ENCODE results near the gene PFDN1.

The PFDN1 gene

DNA sequence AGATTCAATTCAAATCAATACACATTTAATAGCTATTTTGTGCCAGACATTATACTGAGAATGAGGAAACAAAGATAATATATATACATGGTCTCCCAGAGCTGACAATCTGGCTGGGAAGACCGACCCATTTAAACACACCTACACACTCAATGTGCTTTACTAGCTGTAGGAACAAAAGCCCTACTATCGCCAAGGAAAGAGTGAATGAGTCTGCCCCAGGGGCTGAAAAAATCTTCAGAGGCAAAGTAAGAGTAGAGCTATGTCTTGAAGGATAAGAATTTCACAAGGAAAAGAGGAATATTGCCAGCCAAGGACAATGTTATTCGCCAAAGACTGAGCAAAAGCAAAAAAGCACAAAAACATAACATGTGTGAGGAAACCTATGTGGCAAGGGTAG lies 6.6 kb downstream of the PFDN1 start:
- DNase-seq (ENCODE audit: insufficient read length, low spot score): no peak
- TF ChIP-seq POLR2A (IDR thresholded peaks at IDR 0.05; ENCODE audit: low read depth, low read length): no peak
- FAIRE-seq: no peak

GRCh38 chr5:140295414-140295813 lies 7.5 kb downstream of the PFDN1 start:
- DNase-seq (ENCODE audit: insufficient read length, low spot score): peak; percentile 6
- no peak for TF ChIP-seq POLR2A (IDR thresholded peaks at IDR 0.05; ENCODE audit: low read depth, low read length)
- FAIRE-seq: peak; percentile 99

- FAIRE-seq (peak; percentile 78), DNase-seq (ENCODE audit: insufficient read length, low spot score) (no peak)
- no peak for TF ChIP-seq POLR2A (IDR thresholded peaks at IDR 0.05; ENCODE audit: low read depth, low read length)
These were observed 8.1 kb downstream of the PFDN1 start for GRCh38 chr5:140294753-140295152.

GRCh38 chr5:140293849-140294100 lies 9.1 kb downstream of the PFDN1 start:
- TF ChIP-seq POLR2A (IDR thresholded peaks at IDR 0.05; ENCODE audit: low read depth, low read length): no peak
- DNase-seq (ENCODE audit: insufficient read length, low spot score): no peak
- peak; percentile 88 for FAIRE-seq

- DNase-seq (ENCODE audit: insufficient read length, low spot score) (no peak), FAIRE-seq (peak; percentile 23)
- no peak for TF ChIP-seq POLR2A (IDR thresholded peaks at IDR 0.05; ENCODE audit: low read depth, low read length)
These were observed 9.6 kb downstream of the PFDN1 start for GRCh38 chr5:140293091-140293848.

DNA sequence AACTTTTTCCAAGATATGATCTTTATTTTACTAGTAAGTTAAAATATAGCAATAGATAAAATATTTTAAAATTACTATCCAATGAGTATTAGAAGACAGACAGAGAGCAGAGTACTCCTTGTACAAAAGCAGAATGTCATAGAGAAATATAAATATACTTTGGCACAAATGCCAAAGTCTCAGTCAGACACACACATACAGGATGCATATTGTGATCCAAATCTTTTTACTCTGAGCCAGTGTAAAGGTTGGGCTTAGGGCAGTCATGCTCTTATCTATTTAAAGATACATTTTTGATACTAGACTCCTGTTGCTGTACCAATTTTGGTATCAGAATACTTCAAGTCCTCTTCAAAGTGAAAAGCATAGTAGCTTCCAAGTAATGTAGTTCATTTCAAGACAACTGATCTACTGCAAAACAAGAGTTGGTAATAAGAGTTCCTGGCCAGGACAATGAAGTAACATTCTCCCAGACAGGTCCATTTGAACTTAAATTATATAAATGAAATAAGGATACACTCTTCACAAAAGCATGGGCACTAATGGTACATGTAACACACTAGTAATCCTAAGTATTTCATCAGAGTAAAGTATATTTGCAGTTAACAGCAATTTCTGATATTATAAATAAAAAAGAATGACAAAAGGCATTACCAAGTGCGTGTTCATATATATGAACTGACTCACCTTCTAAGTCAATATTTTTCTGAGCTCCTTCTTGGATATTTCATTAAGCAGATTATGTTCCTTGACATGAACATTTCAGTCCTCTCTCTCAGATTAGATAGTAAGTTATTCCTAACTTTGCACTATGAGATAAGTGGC lies 10.5 kb downstream of the PFDN1 start:
- FAIRE-seq (peak; percentile 77), DNase-seq (ENCODE audit: insufficient read length, low spot score) (no peak)
- TF ChIP-seq POLR2A (IDR thresholded peaks at IDR 0.05; ENCODE audit: low read depth, low read length): no peak

GRCh38 chr5:140287801-140288521 lies 14.9 kb downstream of the PFDN1 start:
- DNase-seq (ENCODE audit: insufficient read length, low spot score) (no peak), FAIRE-seq (no peak)
- TF ChIP-seq POLR2A (IDR thresholded peaks at IDR 0.05; ENCODE audit: low read depth, low read length): no peak

DNA sequence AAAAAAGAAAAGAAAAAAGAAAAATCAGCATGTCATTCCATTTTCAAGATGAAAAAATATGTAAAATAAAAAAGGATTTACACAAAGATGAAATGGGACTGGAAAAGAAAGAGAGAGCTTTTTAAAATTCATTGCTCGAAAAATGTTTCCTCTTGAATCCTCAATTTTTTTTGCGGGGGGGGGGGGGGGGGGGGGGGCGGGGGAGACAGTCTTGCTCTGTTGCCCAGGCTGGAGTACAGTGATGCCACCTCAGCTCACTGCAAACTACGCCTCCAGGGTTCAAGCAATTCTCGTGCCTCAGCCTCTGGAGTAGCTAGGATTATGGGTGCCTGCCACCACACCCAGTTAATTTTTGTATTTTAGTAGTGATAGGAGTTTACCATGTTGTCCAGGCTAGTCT lies 16.5 kb downstream of the PFDN1 start:
- TF ChIP-seq POLR2A (IDR thresholded peaks at IDR 0.05; ENCODE audit: low read depth, low read length): no peak
- FAIRE-seq (no peak), DNase-seq (ENCODE audit: insufficient read length, low spot score) (no peak)

DNA sequence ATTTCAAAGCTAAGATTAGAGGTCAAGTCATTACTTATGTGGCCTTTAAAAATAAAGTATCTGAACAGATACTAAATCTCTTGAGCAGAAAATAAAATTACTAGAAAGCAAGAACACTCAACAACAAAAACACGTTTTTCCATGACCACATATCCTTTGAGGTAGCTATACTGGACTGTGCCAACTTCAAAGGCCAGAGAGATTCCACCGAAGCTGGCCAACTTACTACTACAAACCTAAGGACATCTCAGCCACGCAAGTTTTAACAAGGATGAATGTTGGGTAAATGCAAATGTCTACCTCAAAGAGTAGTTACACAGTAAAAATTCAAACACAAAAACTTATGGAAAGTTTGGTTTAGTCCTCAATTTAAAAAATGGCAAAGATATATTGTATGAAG lies 18.9 kb downstream of the PFDN1 start:
- DNase-seq (ENCODE audit: insufficient read length, low spot score) (no peak), FAIRE-seq (peak; percentile 27)
- TF ChIP-seq POLR2A (IDR thresholded peaks at IDR 0.05; ENCODE audit: low read depth, low read length): no peak

DNA sequence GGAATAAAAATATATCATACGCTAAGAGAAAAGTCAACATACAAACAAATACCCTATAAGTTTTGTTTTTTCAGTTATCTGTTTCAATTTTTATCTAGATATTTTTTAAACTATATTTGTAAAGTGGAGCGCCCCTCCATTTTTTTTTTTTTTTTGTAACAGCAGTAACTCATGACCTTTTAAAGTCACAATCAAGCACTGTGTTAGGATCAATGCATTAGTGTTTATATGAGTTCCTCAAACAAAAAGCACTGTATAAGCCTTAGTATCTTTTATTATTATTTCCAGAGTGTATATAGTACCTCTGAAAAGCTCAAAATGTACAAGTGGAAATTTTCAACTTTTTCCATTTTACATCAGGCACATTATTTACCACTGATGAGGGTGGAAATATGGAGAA lies 20.6 kb downstream of the PFDN1 start:
- DNase-seq (ENCODE audit: insufficient read length, low spot score) (no peak), FAIRE-seq (no peak)
- TF ChIP-seq POLR2A (IDR thresholded peaks at IDR 0.05; ENCODE audit: low read depth, low read length): no peak

DNA sequence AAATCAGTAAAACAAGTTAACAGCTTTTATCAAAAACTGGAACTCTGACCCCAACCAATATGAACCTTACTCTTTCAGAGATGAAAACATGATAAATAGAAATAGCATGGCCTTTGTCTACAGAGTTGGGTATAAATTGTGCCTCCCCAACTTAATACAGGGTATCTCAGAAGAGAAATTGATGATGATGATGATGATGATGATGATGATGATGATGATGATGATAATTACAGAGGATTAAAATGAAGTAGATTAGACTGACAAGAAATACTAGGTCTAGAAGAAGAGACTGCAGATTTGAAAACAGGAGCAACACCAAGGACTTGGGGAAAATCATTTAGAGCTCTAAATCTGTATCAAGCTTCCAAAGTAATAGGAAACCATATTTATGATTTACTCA lies 27.1 kb downstream of the PFDN1 start:
- no peak for DNase-seq (ENCODE audit: insufficient read length, low spot score)
- FAIRE-seq: no peak
- no peak for TF ChIP-seq POLR2A (IDR thresholded peaks at IDR 0.05; ENCODE audit: low read depth, low read length)

- TF ChIP-seq POLR2A (IDR thresholded peaks at IDR 0.05; ENCODE audit: low read depth, low read length): no peak
- FAIRE-seq (no peak), DNase-seq (ENCODE audit: insufficient read length, low spot score) (no peak)
These were observed 29.5 kb downstream of the PFDN1 start for GRCh38 chr5:140273401-140273877.

- TF ChIP-seq POLR2A (IDR thresholded peaks at IDR 0.05; ENCODE audit: low read depth, low read length): no peak
- FAIRE-seq (no peak), DNase-seq (ENCODE audit: insufficient read length, low spot score) (no peak)
These were observed 32.9 kb downstream of the PFDN1 start for GRCh38 chr5:140270008-140270407.

- FAIRE-seq: no peak
- no peak for TF ChIP-seq POLR2A (IDR thresholded peaks at IDR 0.05; ENCODE audit: low read depth, low read length)
- no peak for DNase-seq (ENCODE audit: insufficient read length, low spot score)
These were observed 35.3 kb downstream of the PFDN1 start for GRCh38 chr5:140267559-140268018.

Data from H54 (cell line).